ENCODE measurements around the gene SUMO3.

The SUMO3 gene

GRCh38 chr21:44815852-44816628 is 1.8 kb downstream of the SUMO3 start:
- TF ChIP-seq CTCF (IDR thresholded peaks at IDR 0.05; ENCODE audit: low read depth, low read length): no peak
- DNase-seq (ENCODE audit: extremely low read depth, low read depth): no peak

- no peak for DNase-seq (ENCODE audit: extremely low read depth, low read depth)
- no peak for TF ChIP-seq CTCF (IDR thresholded peaks at IDR 0.05; ENCODE audit: low read depth, low read length)
Observed at GRCh38 chr21:44815225-44815624, 2.6 kb downstream of the SUMO3 start.

GRCh38 chr21:44814498-44815023 is 3.3 kb downstream of the SUMO3 start:
- no peak for TF ChIP-seq CTCF (IDR thresholded peaks at IDR 0.05; ENCODE audit: low read depth, low read length)
- no peak for DNase-seq (ENCODE audit: extremely low read depth, low read depth)

GRCh38 chr21:44813727-44814126 is 4.1 kb downstream of the SUMO3 start:
- no peak for DNase-seq (ENCODE audit: extremely low read depth, low read depth)
- TF ChIP-seq CTCF (IDR thresholded peaks at IDR 0.05; ENCODE audit: low read depth, low read length): no peak

GRCh38 chr21:44813149-44813548 is 4.7 kb downstream of the SUMO3 start:
- no peak for TF ChIP-seq CTCF (IDR thresholded peaks at IDR 0.05; ENCODE audit: low read depth, low read length)
- no peak for DNase-seq (ENCODE audit: extremely low read depth, low read depth)

GRCh38 chr21:44812640-44813039 is 5.2 kb downstream of the SUMO3 start:
- DNase-seq (ENCODE audit: extremely low read depth, low read depth): no peak
- TF ChIP-seq CTCF (IDR thresholded peaks at IDR 0.05; ENCODE audit: low read depth, low read length): no peak

GRCh38 chr21:44810779-44811178 is 7.1 kb downstream of the SUMO3 start:
- no peak for DNase-seq (ENCODE audit: extremely low read depth, low read depth)
- TF ChIP-seq CTCF (IDR thresholded peaks at IDR 0.05; ENCODE audit: low read depth, low read length): no peak

All from AG09319 (cell line).